HG02973 (cell line): ENCODE measurements around the gene PERM1.
A peak's percentile ranks its signal among the peaks of the same experiment; 100 is the strongest.

Experiments
- ATAC-seq: cut with Tn5 transposase; IDR thresholded peaks from one replicate; pipeline ENCODE4 v1.9.1; 2021; ENCODE audit warnings: moderate library complexity; ENCODE audit not compliant: unreplicated experiment

PERM1 gene

GRCh38 chr1:966135-966703 lies 15.7 kb downstream of the PERM1 start, which contains the start of gene PLEKHN1:
Gene PLEKHN1, plus strand, starts transcription at chr1:966482. Its CDS starts 50 bp downstream, at chr1:966532.
- ATAC-seq, result no peak

GRCh38 chr1:965526-966134 lies 16.3 kb downstream of the PERM1 start:
- ATAC-seq, result no peak

DNA sequence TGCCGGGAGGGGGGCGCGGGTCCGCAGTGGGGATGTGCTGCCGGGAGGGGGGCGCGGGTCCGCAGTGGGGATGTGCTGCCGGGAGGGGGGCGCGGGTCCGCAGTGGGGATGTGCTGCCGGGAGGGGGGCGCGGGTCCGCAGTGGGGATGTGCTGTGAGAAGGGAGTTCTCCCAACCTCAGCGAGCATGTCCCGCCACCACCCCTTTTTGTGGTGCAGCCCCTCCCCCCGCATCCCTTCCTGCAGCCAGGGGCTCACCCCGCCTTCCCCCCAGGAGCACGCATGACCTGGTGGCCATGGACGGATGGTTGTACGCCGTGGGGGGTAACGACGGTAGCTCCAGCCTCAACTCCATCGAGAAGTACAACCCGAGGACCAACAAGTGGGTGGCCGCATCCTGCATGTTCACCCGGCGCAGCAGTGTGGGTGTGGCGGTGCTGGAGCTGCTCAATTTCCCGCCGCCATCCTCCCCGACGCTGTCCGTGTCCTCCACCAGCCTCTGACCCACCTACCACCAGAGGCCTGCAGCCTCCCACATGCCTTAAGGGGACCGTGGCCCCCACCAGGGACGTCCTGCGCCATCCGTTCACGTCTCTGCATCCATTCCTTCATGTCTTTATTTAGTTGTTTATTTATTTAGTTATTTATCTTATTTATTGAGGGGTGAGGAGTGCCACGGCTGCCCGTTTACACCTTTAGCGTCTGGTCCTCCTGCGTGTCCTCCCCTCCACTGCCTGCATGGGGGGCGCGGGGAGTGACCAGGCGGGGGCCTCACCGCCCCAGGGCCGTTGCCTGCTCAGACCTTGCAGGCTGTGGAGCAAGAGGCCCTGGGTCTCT lies 17.0 kb downstream of the PERM1 start:
- ATAC-seq, result no peak

- no peak for ATAC-seq
Observed at GRCh38 chr1:963746-964525, 18.0 kb downstream of the PERM1 start.

DNA sequence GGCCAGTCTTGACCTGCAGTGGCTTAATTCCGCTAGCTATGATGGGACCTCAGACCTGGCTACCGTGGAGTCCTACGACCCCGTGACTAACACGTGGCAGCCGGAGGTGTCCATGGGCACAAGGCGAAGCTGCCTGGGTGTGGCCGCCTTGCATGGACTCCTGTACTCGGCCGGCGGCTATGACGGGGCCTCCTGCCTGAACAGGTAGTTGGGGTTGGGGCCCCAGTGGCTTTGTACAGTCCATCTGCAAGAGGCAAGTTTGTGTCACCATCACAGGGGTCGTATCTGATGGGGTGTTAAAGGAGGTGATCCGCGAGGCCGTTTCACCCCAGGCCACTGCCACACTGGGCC lies 18.6 kb downstream of the PERM1 start:
- no peak for ATAC-seq

GRCh38 chr1:962381-963300 lies 19.3 kb downstream of the PERM1 start:
- no peak for ATAC-seq

- ATAC-seq, result no peak
Observed at GRCh38 chr1:961132-961669, 20.7 kb downstream of the PERM1 start.

- ATAC-seq, result no peak
Observed at GRCh38 chr1:960363-961131, 21.3 kb downstream of the PERM1 start, which contains the start of gene KLHL17. Gene KLHL17, plus strand, starts transcription at chr1:960584. Its CDS starts 110 bp downstream, at chr1:960694.

DNA sequence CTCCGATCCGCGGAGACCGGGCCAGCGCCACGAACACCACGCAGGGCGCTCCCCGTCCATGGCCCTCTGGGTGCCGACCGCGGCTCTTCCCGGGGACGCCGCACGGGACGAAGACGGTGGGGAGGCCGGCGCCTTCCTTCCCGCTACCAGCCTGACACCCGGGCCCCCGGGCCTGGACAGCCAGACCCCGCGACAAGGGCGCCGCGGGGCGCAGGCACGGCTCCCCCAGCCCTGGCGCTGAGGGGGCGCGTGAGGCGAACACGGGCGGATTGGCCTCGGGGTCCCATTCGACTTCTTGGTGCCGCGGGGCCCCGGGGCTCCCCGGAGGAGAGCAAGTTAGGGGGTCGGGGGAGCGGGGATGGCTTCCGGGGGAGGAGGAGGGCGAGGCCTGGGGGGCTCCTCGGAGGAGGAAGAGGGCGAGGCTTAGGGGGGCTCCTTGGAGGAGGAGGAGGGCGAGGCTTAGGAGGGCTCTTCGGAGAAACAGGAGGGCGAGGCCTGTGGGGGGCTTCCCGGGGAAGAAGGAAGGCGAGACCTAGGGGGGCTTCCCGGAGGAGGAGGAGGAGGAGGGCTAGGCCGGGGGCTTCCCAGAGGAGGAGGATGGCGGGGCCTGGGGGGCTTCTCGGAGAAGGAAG lies 22.0 kb downstream of the PERM1 start:
- no peak for ATAC-seq

DNA sequence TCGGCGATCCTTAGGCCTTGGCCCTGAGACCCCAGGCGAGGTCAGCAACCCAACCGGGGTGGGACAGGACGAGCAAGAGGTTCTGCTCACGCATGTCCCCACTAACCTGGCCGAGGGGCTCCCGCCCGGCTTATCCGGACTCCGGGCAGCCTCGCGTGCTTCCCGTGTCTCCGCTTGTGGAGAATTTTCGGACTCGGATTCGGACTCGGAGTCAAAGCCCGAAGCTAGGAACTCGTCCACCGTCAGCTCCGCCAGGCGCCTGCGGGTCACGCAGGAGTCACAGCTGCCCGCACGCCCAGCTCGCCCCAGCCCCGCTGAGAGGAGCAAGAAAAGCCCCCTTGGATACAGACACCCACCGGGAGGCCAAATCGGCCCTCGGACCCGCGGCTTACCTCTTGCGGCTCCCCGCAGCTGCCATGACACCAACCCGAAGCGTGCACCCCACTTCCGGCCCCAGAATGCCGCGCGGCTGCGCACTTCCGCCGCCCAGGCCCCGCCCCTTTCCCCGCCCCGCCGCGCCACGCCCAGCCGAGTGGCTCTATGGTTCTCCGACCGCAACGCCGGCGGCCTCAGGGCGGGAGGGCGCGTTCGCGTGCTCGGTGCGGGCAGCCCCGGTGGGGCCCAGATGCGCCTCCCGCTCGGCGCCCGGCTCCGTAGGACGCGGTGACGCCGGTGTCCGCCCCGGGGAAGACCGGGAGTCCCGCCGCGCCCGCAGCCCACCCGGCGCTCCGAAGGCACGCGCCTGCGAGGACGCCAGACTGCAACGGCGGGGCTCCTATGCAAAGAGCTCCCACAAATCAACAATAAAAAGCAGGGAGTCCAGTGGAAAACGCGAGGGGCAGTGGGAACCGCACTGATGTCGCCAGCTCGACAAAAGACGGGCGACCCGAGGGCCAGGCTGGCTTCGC lies 22.8 kb downstream of the PERM1 start, which contains the start of gene NOC2L:
Gene NOC2L, minus strand, starts transcription at position 434 of the 908 bp plus-strand sequence. Its CDS starts 16 bp downstream, at position 418.
- peak; percentile 49 for ATAC-seq

GRCh38 chr1:956636-957035 lies 25.3 kb downstream of the PERM1 start:
- ATAC-seq, result no peak

DNA sequence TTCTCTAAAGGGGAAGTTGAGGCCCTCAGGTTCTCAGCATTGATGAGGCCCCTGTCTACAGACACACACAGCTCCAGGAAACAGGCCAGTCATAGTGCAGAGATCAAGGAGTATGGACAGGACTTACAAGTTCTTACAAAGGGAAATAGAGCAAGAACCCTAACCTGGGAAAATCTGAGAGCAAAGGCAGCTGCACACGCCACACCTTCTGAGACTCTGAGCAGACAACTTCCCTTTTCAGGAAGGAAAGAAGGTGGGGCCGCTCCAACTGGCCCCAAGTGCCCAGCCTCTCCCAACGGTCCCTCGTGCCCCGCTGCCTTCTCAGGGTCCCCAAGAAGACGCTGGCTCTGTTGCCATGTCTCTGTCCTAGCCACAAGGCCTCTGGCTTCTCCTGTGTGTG lies 26.4 kb downstream of the PERM1 start:
- ATAC-seq, result no peak

DNA sequence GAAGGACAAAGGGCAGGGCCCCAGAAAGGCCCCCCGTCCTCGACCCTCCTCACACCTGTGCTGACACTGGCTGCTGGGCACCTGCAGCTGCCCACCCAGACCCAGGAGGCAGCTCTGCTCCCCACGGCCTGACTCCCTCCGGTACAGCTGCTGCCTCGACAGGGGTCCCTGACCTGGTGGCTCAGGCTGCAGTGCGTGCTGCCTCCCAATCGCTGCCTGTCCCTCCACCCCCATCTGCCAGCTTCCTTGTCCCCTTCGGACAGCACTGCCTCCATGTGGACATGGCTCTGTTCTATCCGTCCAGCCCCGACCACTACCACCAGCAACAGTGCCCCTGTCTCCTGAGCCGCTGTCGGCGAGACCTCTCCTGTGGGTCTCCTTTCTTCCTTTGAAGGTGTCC lies 27.0 kb downstream of the PERM1 start:
- ATAC-seq, result no peak

GRCh38 chr1:953524-954320 lies 28.2 kb downstream of the PERM1 start:
- ATAC-seq, result no peak

GRCh38 chr1:952603-953002 lies 29.3 kb downstream of the PERM1 start:
- no peak for ATAC-seq

GRCh38 chr1:952201-952600 lies 29.7 kb downstream of the PERM1 start:
- ATAC-seq, result no peak

DNA sequence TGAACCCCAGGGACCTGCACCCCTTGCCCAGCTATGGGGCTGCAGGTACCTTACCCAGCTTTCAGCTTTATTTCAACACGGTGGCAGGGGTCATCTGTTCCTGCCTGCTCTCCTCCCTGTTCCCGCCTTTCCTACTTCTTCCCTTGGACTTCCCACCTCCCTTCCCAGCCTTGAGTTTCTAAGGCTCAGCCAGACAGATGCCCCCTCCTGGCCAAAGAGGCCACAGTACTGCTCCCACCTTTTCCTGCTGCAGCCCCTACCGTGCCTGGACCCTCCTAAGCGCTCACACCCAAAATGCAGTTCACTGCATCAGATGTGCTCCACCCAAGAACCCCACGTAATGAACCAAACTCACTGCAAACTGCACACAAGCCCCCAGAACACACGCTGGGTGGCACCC lies 30.5 kb downstream of the PERM1 start:
- ATAC-seq, result no peak
